Trophoblast cell (in vitro differentiated cells and primary cell): ENCODE results near the gene CYTH4.

Source experiments
- DNase-seq, 2 donors: peaks; one replicate each; pipeline ENCODE4 v3.0.0-alpha.2; 2016
- H2AFZ ChIP-seq: 2 replicates; pipeline ENCODE4 v1.6.1; 2013; ENCODE audit warnings: low read length, moderate library complexity, mild to moderate bottlenecking; ENCODE audit not compliant: insufficient read depth, poor library complexity
- H2AK5ac ChIP-seq: 2 replicates; pipeline ENCODE4 v1.6.1; 2013; ENCODE audit warnings: mild to moderate bottlenecking, low read length
- H2BK120ac ChIP-seq: 2 replicates; pipeline ENCODE4 v1.6.1; 2013; ENCODE audit warnings: low read length, mild to moderate bottlenecking, moderate library complexity; ENCODE audit not compliant: insufficient read depth, poor library complexity
- H2BK12ac ChIP-seq: 2 replicates; pipeline ENCODE4 v1.6.1; 2013; ENCODE audit warnings: mild to moderate bottlenecking, low read length, moderate library complexity
- H2BK5ac ChIP-seq: 2 replicates; pipeline ENCODE4 v1.6.1; 2013; ENCODE audit warnings: low read length, low read depth, moderate library complexity, mild to moderate bottlenecking; ENCODE audit not compliant: poor library complexity
- H3K14ac ChIP-seq: 2 replicates; pipeline ENCODE4 v1.6.1; 2013; ENCODE audit warnings: mild to moderate bottlenecking, low read length
- H3K18ac ChIP-seq: 2 replicates; pipeline ENCODE4 v1.6.1; 2013; ENCODE audit warnings: mild to moderate bottlenecking, low read length
- H3K23ac ChIP-seq: 2 replicates; pipeline ENCODE4 v1.6.1; 2013; ENCODE audit warnings: low read length
- H3K27ac ChIP-seq: 2 replicates; pipeline ENCODE4 v1.5.1; 2013; ENCODE audit warnings: low read depth, mild to moderate bottlenecking, inconsistent platforms, low read length, moderate library complexity
- H3K27me3 ChIP-seq: 2 replicates; pipeline ENCODE4 v1.6.1; 2013; ENCODE audit warnings: inconsistent platforms, mild to moderate bottlenecking, low read length, moderate library complexity; ENCODE audit not compliant: insufficient read depth
- H3K36me3 ChIP-seq, 2 experiments: 1 replicate in 1 of 2; 2 replicates in 1 of 2; pipeline ENCODE4 v1.6.1; 2013; ENCODE audit warnings: low read length in 2 of 2, mild to moderate bottlenecking in 2 of 2, moderate library complexity in 1 of 2; ENCODE audit not compliant: insufficient read depth in 2 of 2, control insufficient read depth in 1 of 2
- H3K4ac ChIP-seq: 2 replicates; pipeline ENCODE4 v1.6.1; 2013; ENCODE audit warnings: low read depth, mild to moderate bottlenecking, low read length, moderate library complexity
- H3K4me1 ChIP-seq, 2 experiments: 1 replicate in 1 of 2; 2 replicates in 1 of 2; pipeline ENCODE4 v1.6.1; 2013; ENCODE audit warnings: low read length in 2 of 2, mild to moderate bottlenecking in 2 of 2, moderate library complexity in 1 of 2; ENCODE audit not compliant: insufficient read depth in 2 of 2, control insufficient read depth in 1 of 2
- H3K4me2 ChIP-seq: 2 replicates; pipeline ENCODE4 v1.6.1; 2013; ENCODE audit warnings: inconsistent platforms, mild to moderate bottlenecking, low read length, moderate library complexity
- H3K4me3 ChIP-seq: 2 replicates; pipeline ENCODE4 v1.5.1; 2013; ENCODE audit warnings: mild to moderate bottlenecking, low read depth, low read length, inconsistent platforms
- H3K79me1 ChIP-seq: one replicate; pipeline ENCODE4 v1.6.1; 2013; ENCODE audit warnings: low read length
- H3K79me2 ChIP-seq: 2 replicates; pipeline ENCODE4 v1.6.1; 2013; ENCODE audit warnings: low read length, mild to moderate bottlenecking; ENCODE audit not compliant: control insufficient read depth, insufficient read depth, poor library complexity
- H3K9ac ChIP-seq: 2 replicates; pipeline ENCODE4 v1.6.1; 2013; ENCODE audit warnings: mild to moderate bottlenecking, low read length
- H3K9me3 ChIP-seq: 2 replicates; pipeline ENCODE4 v1.6.1; 2013; ENCODE audit warnings: low read depth, mild to moderate bottlenecking, control low read depth, inconsistent platforms, low read length; ENCODE audit not compliant: insufficient read depth
- H4K12ac ChIP-seq: 2 replicates; pipeline ENCODE4 v1.6.1; 2013; ENCODE audit warnings: low read depth, mild to moderate bottlenecking, low read length, moderate library complexity
- H4K8ac ChIP-seq: 2 replicates; pipeline ENCODE4 v1.6.1; 2013; ENCODE audit warnings: low read depth, mild to moderate bottlenecking, low read length, moderate library complexity
- H4K91ac ChIP-seq: one replicate; pipeline ENCODE4 v1.6.1; 2013; ENCODE audit warnings: low read depth, mild to moderate bottlenecking, low read length, moderate library complexity
- WGBS: extraction: QIAGEN DNeasy Blood & Tissue Kit; methylation state at CpG from one replicate; pipeline ENCODE4 v1.1.7; 2013; ENCODE audit warnings: missing lambda C conversion rate; ENCODE audit not compliant: insufficient read length, insufficient coverage; ENCODE audit errors: extremely low coverage; 5-methylcytosine and 5-hydroxymethylcytosine counted together

The CYTH4 gene

DNA sequence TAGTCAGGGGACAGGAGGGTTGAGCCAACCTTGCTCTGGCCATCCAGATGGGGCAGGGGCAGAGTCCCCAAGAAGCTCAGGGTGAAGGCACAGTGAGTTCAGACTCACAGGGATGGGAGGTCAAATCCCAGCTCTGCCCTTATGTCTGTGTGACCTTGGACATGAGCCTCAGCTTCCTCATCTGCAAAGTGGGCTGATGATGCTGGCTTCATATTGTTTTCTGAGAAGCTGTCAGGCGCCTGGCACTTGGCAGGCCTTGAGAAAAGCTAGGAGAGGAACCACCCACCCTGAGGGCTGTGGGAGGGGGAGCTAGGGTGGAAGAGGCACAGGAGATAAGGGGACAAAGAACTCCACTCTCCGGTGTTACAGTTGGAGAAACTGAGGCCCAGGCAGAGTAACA is 23.6 kb downstream of the CYTH4 start:
- Histone ChIP-seq H3K9me3 (peaks cover 2% of the 10 kb centered on the region), H3K79me2 (no peaks in the 10 kb centered on the region), H3K4ac (no peak overlapping the region), H3K36me3 (no peaks in the 10 kb centered on the region), H3K23ac (no peak overlapping the region), H3K4me2 (no peak overlapping the region), H3K18ac (no peak overlapping the region), H3K4me1 (no peaks in the 10 kb centered on the region), H3K4me3 (no peak overlapping the region), H2AK5ac (no peak overlapping the region), H3K27me3 (no peaks in the 10 kb centered on the region), H4K91ac (no peak overlapping the region), H3K9ac (no peak overlapping the region), H3K79me1 (no peaks in the 10 kb centered on the region), H2AFZ (no peak overlapping the region), H2BK5ac (no peak overlapping the region), H2BK120ac (no peak overlapping the region), H3K27ac (no peak overlapping the region), H3K14ac (no peak overlapping the region), H4K12ac (no peak overlapping the region), H2BK12ac (no peak overlapping the region), H4K8ac (no peak overlapping the region)
- no CpG with 5 or more reads among the region's 2 CpGs for WGBS
- no peak for DNase-seq

DNA sequence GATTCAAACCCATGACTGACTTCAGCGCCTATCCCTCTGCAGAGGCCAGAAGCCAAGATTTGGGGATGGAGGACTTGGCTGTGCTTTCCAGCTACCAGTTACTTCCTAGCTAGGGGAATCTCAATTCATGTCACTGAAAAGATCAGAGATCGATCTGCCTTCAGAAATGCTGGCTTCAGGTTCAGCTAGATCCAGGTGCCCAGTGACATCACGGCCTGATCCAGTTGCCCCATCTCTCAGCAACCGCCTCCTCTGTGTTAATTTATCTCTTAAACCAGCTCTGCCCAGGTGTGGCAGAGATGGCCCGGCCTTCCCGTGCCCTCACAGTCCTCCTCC is 24.2 kb downstream of the CYTH4 start:
- Histone ChIP-seq H3K14ac (no peak overlapping the region), H3K18ac (no peak overlapping the region), H3K79me2 (no peaks in the 10 kb centered on the region), H3K27ac (no peak overlapping the region), H2BK120ac (no peak overlapping the region), H3K4me3 (no peak overlapping the region), H3K4ac (no peak overlapping the region), H4K91ac (no peak overlapping the region), H2BK12ac (no peak overlapping the region), H4K8ac (no peak overlapping the region), H3K79me1 (no peaks in the 10 kb centered on the region), H2AFZ (no peak overlapping the region), H3K4me2 (no peak overlapping the region), H3K23ac (no peak overlapping the region), H4K12ac (no peak overlapping the region), H2BK5ac (no peak overlapping the region), H3K27me3 (no peaks in the 10 kb centered on the region), H3K9me3 (peaks cover 2% of the 10 kb centered on the region), H3K9ac (no peak overlapping the region), H2AK5ac (no peak overlapping the region), H3K4me1 (no peaks in the 10 kb centered on the region), H3K36me3 (no peaks in the 10 kb centered on the region)
- no CpG with 5 or more reads among the region's 6 CpGs for WGBS
- DNase-seq: no peak

DNA sequence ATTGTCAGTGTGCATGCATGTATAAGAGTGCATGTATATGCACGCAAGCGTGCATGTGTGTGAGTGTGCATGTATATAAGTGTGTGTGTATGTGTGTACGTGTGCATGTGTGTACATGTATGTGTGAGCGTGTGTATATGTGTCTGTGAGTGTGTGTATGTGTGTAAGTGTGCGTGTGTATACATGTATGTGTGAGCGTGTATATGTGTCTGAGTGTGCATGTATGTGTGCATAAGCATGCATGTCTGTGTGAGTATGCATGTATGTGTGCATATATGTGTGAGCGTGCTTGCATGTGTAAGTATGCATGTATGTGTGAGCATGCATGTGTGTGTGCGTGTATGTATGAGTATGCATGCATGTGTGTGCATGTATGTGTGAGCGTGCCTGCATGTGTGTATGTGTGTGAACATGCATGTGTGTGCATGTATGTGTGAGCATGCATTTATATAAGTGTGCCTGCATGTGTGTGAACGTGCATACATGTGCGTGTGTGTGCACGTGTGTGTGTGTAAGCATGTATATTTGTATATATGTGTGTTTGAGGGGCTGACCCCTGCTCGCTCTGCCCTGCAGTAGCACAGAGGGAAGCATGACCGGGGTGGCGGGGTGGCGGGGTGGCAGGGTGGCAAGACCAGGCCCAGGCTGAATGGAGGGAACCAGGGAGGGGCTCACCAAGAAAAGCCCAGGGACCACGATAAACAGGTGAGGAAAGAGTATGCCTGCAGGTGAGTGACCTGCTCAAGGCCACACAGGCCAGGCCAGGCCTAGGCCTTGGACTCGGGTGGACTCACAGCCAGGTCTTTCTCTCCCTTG is 26.3 kb downstream of the CYTH4 start:
- H4K12ac ChIP-seq: no peak overlapping the region
- no peaks in the 10 kb centered on the region for H3K36me3 ChIP-seq
- H4K8ac ChIP-seq: no peak overlapping the region
- H2BK5ac ChIP-seq: no peak overlapping the region
- H3K9me3 ChIP-seq: peaks cover 2% of the 10 kb centered on the region
- no peaks in the 10 kb centered on the region for H3K79me2 ChIP-seq
- H2BK12ac ChIP-seq: no peak overlapping the region
- no peak overlapping the region for H2BK120ac ChIP-seq
- H2AFZ ChIP-seq: no peak overlapping the region
- no peak overlapping the region for H3K4ac ChIP-seq
- H3K14ac ChIP-seq: no peak overlapping the region
- no peak overlapping the region for H3K4me2 ChIP-seq
- no peak for DNase-seq
- peak overlapping the region; percentile 11 for H3K4me3 ChIP-seq
- no CpG with 5 or more reads among the region's 18 CpGs for WGBS
- H2AK5ac ChIP-seq: no peak overlapping the region
- no peaks in the 10 kb centered on the region for H3K79me1 ChIP-seq
- no peak overlapping the region for H3K27ac ChIP-seq
- H4K91ac ChIP-seq: no peak overlapping the region
- H3K18ac ChIP-seq: no peak overlapping the region
- no peak overlapping the region for H3K9ac ChIP-seq
- peak overlapping the region; percentile 34 for H3K23ac ChIP-seq
- H3K27me3 ChIP-seq: no peaks in the 10 kb centered on the region
- no peaks in the 10 kb centered on the region for H3K4me1 ChIP-seq

GRCh38 chr22:37309211-37310074 is 27.1 kb downstream of the CYTH4 start:
- H3K36me3 ChIP-seq: no peaks in the 10 kb centered on the region
- no peak overlapping the region for H3K18ac ChIP-seq
- no peaks in the 10 kb centered on the region for H3K4me1 ChIP-seq
- no peaks in the 10 kb centered on the region for H3K79me1 ChIP-seq
- H3K14ac ChIP-seq: no peak overlapping the region
- H3K4ac ChIP-seq: no peak overlapping the region
- H2BK12ac ChIP-seq: no peak overlapping the region
- no peaks in the 10 kb centered on the region for H3K79me2 ChIP-seq
- no peak overlapping the region for H2AFZ ChIP-seq
- H2AK5ac ChIP-seq: no peak overlapping the region
- no peak overlapping the region for H2BK5ac ChIP-seq
- no peak overlapping the region for H3K27ac ChIP-seq
- H4K12ac ChIP-seq: no peak overlapping the region
- H3K9me3 ChIP-seq: peaks cover 2% of the 10 kb centered on the region
- DNase-seq: no peak
- no peak overlapping the region for H3K4me2 ChIP-seq
- H4K8ac ChIP-seq: no peak overlapping the region
- no peak overlapping the region for H2BK120ac ChIP-seq
- no peak overlapping the region for H4K91ac ChIP-seq
- no peaks in the 10 kb centered on the region for H3K27me3 ChIP-seq
- H3K9ac ChIP-seq: no peak overlapping the region
- WGBS: no CpG with 5 or more reads among the region's 26 CpGs
- H3K23ac ChIP-seq: no peak overlapping the region
- no peak overlapping the region for H3K4me3 ChIP-seq
